ENCODE results near the gene POC1B.

POC1B gene

GRCh38 chr12:89525305-89525823, 483 bp downstream of the POC1B start:
- Histone ChIP-seq H3K4me1 (peaks cover 29 to 75% (median 50%) of the 10 kb centered on the region in 10 experiments), H3K27ac (peak overlapping the region; percentile 83 to 93 (median 87))
- TF ChIP-seq Cebpa-rat (IDR thresholded peaks at IDR 0.05), result no peak

GRCh38 chr12:89524541-89525304, 1.1 kb downstream of the POC1B start, which contains the start of gene GALNT4:
TSS of gene GALNT4 (minus strand) at chr12:89524796. CDS start at chr12:89524549, 247 bp downstream.
- H3K4me1 ChIP-seq, result peaks cover 29 to 79% (median 50%) of the 10 kb centered on the region in 10 experiments
- peak within 1 kb of the TSS; percentile 94 to 100 (median 99) for H3K4me3 ChIP-seq

More at GRCh38 chr12:89525305-89525823, 483 bp downstream of the POC1B start:
- H3K4me2 ChIP-seq, result peak overlapping the region; percentile 76 to 97 (median 92)
- peaks cover 13 to 34% (median 19%) of the 10 kb centered on the region in 11 experiments; a peak in 20 of 22 replicates for H3K36me3 ChIP-seq
- H3K4me3 ChIP-seq, result peak overlapping the region; percentile 94 to 100 (median 99)
- peaks cover 0 to 36% (median 10%) of the 10 kb centered on the region in 11 experiments; a peak in 14 of 22 replicates for H4K20me1 ChIP-seq
- H3K27me3 ChIP-seq, result no peaks in the 10 kb centered on the region
- H3K9me3 ChIP-seq (replicated peaks in 1 of 11), result peaks cover 0 to 5% (median 0%) of the 10 kb centered on the region in 11 experiments; a peak in 2 of 22 replicates
- H3K9ac ChIP-seq, result peak overlapping the region; percentile 85 to 94 (median 91)

GRCh38 chr12:89523843-89524540, 1.9 kb downstream of the POC1B start:
- peaks cover 0 to 5% (median 0%) of the 10 kb centered on the region in 11 experiments; a peak in 2 of 22 replicates for H3K9me3 ChIP-seq (replicated peaks in 1 of 11)
- peaks cover 13 to 34% (median 20%) of the 10 kb centered on the region in 11 experiments; a peak in 21 of 22 replicates for H3K36me3 ChIP-seq
- peak overlapping the region; percentile 83 to 93 (median 87) for H3K27ac ChIP-seq
- TF ChIP-seq Cebpa-rat (IDR thresholded peaks at IDR 0.05), result no peak
- no peaks in the 10 kb centered on the region for H3K27me3 ChIP-seq
- peak overlapping the region; percentile 81 to 99 (median 95) for H3K4me2 ChIP-seq
- H4K20me1 ChIP-seq, result peaks cover under 1 to 38% (median 16%) of the 10 kb centered on the region in 11 experiments; a peak in 14 of 22 replicates
- peaks cover 29 to 74% (median 50%) of the 10 kb centered on the region in 10 experiments for H3K4me1 ChIP-seq
- H3K4me3 ChIP-seq, result peak overlapping the region; percentile 94 to 100 (median 99)
- peak overlapping the region; percentile 85 to 94 (median 91) for H3K9ac ChIP-seq

More at GRCh38 chr12:89524541-89525304, 1.1 kb downstream of the POC1B start, which contains the start of gene GALNT4:
- TF ChIP-seq Cebpa-rat (IDR thresholded peaks at IDR 0.05), result no peak
- H3K27me3 ChIP-seq, result no peaks in the 10 kb centered on the region
- H3K27ac ChIP-seq, result peak within 1 kb of the TSS; percentile 83 to 93 (median 87)
- peaks cover 0 to 5% (median 0%) of the 10 kb centered on the region in 11 experiments; a peak in 2 of 22 replicates for H3K9me3 ChIP-seq (replicated peaks in 1 of 11)
- peak within 1 kb of the TSS; percentile 81 to 99 (median 95) for H3K4me2 ChIP-seq
- H3K9ac ChIP-seq, result peak within 1 kb of the TSS; percentile 85 to 94 (median 91)
- H3K36me3 ChIP-seq, result peaks cover 13 to 34% (median 19%) of the 10 kb centered on the region in 11 experiments; a peak in 20 of 22 replicates
- peaks cover 0 to 36% (median 16%) of the 10 kb centered on the region in 11 experiments; a peak in 13 of 22 replicates for H4K20me1 ChIP-seq

- TF ChIP-seq Cebpa-rat (IDR thresholded peaks at IDR 0.05), result no peak
- Histone ChIP-seq H3K9me3 (replicated peaks in 1 of 11) (peaks cover 0 to 2% (median 0%) of the 10 kb centered on the region in 11 experiments; a peak in 2 of 22 replicates), H4K20me1 (peaks cover 3 to 44% (median 16%) of the 10 kb centered on the region in 11 experiments; a peak in 14 of 22 replicates), H3K4me1 (peaks cover 29 to 69% (median 45%) of the 10 kb centered on the region in 10 experiments), H3K27ac (no peak overlapping the region), H3K4me2 (peak overlapping the region; percentile 81 to 99 (median 95)), H3K27me3 (no peaks in the 10 kb centered on the region), H3K9ac (peak overlapping the region in 8 of 11 experiments; percentile 85 to 94 (median 92); a peak in 11 of 22 replicates), H3K36me3 (peaks cover 13 to 36% (median 24%) of the 10 kb centered on the region in 11 experiments; a peak in 21 of 22 replicates), H3K4me3 (peak overlapping the region in 9 of 10 experiments; percentile 94 to 100 (median 99); a peak in 16 of 20 replicates)
Measured at GRCh38 chr12:89523393-89523792, 2.5 kb downstream of the POC1B start.

- peaks cover 29 to 51% (median 35%) of the 10 kb centered on the region in 10 experiments for H3K4me1 ChIP-seq
- H3K27me3 ChIP-seq, result no peaks in the 10 kb centered on the region
- H3K9ac ChIP-seq, result peak overlapping the region in 3 of 11 experiments; percentile 2 to 67 (median 51); a peak in 4 of 22 replicates
- no peaks in the 10 kb centered on the region for H3K9me3 ChIP-seq (replicated peaks in 1 of 11)
- peaks cover 13 to 36% (median 24%) of the 10 kb centered on the region in 11 experiments; a peak in 21 of 22 replicates for H3K36me3 ChIP-seq
- TF ChIP-seq Cebpa-rat (IDR thresholded peaks at IDR 0.05), result no peak
- no peak overlapping the region for H3K27ac ChIP-seq
- H3K4me3 ChIP-seq, result peak overlapping the region in 5 of 10 experiments; percentile 22 to 100 (median 33); a peak in 7 of 20 replicates
- peak overlapping the region; percentile 19 to 99 (median 91); a peak in 20 of 22 replicates for H3K4me2 ChIP-seq
- H4K20me1 ChIP-seq, result peaks cover 3 to 46% (median 16%) of the 10 kb centered on the region in 11 experiments; a peak in 14 of 22 replicates
Measured at GRCh38 chr12:89521364-89522223, 4.3 kb downstream of the POC1B start.

- H3K4me2 ChIP-seq, result no peak overlapping the region
- peaks cover 12 to 61% (median 19%) of the 10 kb centered on the region in 10 experiments; a peak in 19 of 20 replicates for H3K4me1 ChIP-seq
- TF ChIP-seq Cebpa-rat (IDR thresholded peaks at IDR 0.05), result no peak
- peaks cover 2 to 23% (median 14%) of the 10 kb centered on the region in 11 experiments; a peak in 18 of 22 replicates for H3K36me3 ChIP-seq
- no peaks in the 10 kb centered on the region for H3K27me3 ChIP-seq
- no peak overlapping the region for H3K27ac ChIP-seq
- no peak overlapping the region for H3K9ac ChIP-seq
- H3K4me3 ChIP-seq, result no peak overlapping the region
- no peaks in the 10 kb centered on the region for H3K9me3 ChIP-seq (replicated peaks in 1 of 11)
- H4K20me1 ChIP-seq, result peaks cover 4 to 61% (median 13%) of the 10 kb centered on the region in 11 experiments; a peak in 14 of 22 replicates
Measured at GRCh38 chr12:89517720-89518119, 8.1 kb downstream of the POC1B start.

- Histone ChIP-seq H4K20me1 (peaks cover 0 to 59% (median 11%) of the 10 kb centered on the region in 11 experiments; a peak in 13 of 22 replicates), H3K4me1 (peaks cover 2 to 50% (median 9%) of the 10 kb centered on the region in 10 experiments; a peak in 16 of 20 replicates), H3K27ac (no peak overlapping the region), H3K27me3 (no peaks in the 10 kb centered on the region), H3K4me3 (no peak overlapping the region), H3K36me3 (peaks cover 3 to 17% (median 9%) of the 10 kb centered on the region in 11 experiments; a peak in 13 of 22 replicates), H3K9me3 (replicated peaks in 1 of 11) (no peaks in the 10 kb centered on the region), H3K9ac (no peak overlapping the region), H3K4me2 (no peak overlapping the region)
- TF ChIP-seq Cebpa-rat (IDR thresholded peaks at IDR 0.05), result no peak
Measured at GRCh38 chr12:89516633-89517032, 9.2 kb downstream of the POC1B start.

Data from BLaER1 treated with 17β-estradiol and CSF1 and Interleukin-3, amounts not matched to agents 10 nM and 100 nM (cell line).